NCI-H774 (cell line): ENCODE data around the gene KNSTRN.

Experiments used
- DNase-seq: peaks from one replicate; lab custom pipeline; 2025; lab: John Stamatoyannopoulos, UW

KNSTRN gene

DNA sequence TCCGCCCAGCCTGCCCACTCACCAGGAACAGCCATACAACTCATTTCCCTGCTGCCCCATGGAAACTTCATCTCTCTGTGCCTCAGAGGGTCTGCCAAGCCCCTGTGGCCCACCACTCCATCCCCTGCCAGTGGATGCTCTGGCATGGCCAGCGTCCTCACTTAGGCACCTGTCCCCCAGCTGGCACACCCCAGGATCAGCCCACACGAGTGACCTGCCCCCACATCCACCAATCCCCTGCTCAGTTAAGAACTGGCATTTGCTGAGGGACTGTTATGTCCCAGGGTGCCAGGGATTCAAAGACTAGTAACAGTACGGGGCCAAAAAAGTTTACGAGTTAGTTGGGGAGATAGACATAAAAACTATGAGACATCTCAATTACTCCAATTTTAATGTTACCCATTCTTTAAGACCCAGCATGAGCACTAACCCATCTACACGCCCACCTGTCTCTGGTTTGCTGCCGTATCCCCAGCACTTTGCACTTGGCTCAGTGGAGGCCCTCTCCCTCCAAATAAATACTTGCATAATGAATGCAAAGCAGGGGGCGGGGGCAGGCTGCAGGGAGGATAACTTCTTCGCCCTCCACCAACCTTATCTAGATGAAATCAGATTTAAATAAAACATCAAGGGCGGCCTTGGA is 46.7 kb downstream of the KNSTRN start:
- no peak for DNase-seq

DNA sequence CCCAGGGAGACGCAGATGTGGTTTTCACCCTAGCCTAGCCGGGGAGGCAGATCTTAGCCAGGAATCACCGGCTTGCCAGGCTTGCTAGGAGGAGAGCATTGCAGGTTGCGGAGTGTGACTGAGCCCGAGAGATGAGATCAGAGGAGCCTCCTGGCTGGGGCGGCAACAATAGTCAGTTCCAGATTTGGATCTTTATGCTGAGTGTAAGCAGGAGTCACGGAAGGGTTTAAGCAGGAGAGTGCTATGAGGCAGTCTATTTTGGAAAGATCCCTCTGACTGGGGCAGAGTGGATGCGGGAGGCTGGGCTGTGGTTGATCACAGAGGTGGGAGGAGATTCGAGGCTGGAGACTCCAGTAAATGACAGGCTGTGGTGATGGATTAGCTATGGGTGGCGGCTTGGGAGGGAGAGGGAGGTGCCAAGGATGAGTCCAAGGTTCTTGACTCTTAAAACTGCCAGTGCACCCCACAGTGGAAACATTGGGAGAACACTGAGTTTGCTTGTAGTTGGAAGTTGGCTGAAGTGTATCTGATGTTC is 47.8 kb downstream of the KNSTRN start:
- DNase-seq, result no peak

DNA sequence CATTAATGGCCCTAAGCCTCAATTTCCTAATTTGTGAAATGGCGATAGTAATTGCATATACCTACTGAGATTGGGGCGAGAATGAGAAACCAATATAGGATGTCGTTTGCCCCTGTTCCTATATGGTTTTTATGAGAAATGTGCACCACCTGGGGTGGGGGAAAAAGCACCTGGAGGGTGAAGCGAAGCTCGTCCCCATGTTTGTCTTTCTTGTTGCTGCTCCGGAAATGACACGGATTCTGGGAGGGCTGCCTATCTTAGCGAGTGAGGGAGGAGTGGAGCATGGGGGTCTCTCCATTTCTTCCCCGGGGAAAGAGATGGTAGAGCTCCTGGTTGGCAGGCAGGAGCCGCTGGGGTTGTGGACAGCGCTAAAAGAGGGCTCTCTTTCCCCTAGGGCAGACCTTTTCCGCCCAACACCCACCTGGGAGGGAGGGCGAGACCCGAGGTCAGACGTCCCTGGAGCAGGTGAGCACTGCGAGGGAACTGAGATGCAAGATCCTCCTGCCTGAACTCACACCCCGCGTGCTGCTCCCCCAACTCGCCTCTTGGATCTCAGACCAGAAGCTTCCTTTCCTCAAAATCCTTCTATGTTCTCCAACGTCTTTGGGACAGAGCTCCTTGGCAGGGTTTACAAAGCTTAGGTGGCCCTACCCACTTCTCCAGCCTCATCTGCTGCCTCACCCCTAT is 52.6 kb downstream of the KNSTRN start:
- DNase-seq, result no peak

DNA sequence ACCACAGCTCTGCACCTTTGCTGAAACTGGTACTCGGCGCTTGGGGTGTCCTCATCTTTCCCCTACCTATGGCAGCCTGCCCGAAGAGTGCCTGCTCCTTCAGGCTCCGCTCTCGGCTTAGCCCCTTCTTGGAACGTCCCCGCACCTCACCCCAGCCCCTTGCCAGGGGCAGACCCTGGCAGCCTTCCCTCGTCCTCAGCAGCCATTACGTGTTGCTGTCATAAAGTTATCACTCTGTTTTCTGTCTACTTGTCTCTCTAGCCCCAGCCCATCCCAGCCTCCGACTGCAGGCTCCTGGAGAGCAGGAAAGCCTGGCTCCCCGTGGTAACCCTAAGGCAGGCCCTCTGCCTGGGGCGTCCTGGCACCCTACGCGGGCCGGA is 53.2 kb downstream of the KNSTRN start:
- DNase-seq, result no peak

DNA sequence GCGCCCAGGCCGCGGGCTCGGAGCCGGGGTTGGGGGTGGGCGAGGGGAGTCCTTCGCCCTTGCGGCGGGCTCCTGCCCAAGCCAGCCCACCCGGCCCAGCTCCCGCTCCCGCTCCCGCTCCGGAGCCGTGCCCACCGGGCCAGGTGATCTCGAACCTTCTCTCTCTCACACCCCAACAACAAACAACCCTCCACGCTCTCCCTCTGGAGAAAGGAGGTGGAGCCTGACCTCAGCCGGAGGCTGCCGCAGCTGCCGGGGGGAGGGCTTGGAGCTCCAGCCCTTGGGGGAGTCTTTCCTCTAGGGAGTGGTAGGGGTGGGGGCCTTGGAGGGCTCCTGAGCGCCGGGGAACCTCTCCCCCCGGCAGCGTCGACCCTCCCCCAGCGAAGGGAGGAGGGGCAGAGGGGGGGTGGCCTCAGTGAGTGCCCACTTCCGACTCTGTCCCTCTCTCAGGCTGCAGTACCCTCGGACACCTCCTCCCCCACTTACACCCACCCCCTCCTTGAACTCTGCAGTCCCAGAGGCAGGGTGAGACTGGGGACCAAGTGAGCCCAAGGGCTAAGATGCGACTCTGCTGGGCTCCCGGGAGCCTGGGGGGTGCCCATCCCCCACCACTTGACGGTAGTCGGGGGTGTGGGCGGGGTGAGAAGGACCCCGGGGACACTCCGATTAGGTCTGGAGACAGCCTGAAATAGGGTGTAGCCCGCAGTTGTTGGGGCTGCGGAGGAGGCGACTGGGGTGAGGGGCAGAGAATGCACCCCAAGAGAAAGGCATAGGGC is 53.8 kb downstream of the KNSTRN start:
- DNase-seq, result no peak

DNA sequence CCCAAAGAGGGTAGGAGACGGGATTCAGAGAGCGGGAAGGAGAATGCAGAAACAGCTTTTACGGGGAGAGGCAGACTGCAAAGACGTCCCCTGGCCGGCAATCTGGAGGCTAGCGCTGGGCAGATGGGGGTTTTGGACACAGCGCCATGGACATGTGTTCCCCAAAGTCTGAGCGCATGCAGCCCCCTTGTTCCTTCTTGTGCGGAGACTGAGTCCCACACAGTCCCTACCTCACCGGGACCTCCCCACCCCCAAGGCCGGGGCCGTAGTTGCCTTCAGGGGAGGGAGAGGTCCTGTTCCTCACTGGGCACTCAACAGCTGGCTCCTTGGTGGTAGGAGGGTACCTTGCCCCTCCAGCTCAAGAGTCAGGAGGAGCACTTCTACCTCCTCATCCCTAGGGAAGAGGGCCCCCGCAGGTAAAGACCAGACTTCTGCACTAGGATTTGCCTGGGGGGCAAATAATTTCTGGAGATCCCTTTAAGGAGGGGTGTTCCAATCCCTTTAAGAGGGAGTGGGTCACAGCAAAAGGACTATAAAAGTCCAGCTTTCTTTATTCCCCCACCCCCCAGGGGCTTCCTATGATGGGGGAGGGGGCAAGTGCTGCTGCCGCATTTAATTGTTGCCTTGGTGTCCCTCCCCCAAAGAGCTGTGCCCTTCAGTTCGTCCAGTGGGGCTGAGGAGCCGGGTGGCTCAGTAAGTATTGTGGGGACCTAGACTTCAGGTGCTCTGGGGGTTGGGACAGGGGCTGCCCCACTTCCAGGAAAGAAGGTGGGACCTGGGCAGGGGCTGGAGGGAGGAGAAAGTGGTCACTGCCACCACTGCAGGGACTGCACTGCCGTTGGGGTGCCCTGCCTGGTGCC is 54.6 kb downstream of the KNSTRN start:
- no peak for DNase-seq

DNA sequence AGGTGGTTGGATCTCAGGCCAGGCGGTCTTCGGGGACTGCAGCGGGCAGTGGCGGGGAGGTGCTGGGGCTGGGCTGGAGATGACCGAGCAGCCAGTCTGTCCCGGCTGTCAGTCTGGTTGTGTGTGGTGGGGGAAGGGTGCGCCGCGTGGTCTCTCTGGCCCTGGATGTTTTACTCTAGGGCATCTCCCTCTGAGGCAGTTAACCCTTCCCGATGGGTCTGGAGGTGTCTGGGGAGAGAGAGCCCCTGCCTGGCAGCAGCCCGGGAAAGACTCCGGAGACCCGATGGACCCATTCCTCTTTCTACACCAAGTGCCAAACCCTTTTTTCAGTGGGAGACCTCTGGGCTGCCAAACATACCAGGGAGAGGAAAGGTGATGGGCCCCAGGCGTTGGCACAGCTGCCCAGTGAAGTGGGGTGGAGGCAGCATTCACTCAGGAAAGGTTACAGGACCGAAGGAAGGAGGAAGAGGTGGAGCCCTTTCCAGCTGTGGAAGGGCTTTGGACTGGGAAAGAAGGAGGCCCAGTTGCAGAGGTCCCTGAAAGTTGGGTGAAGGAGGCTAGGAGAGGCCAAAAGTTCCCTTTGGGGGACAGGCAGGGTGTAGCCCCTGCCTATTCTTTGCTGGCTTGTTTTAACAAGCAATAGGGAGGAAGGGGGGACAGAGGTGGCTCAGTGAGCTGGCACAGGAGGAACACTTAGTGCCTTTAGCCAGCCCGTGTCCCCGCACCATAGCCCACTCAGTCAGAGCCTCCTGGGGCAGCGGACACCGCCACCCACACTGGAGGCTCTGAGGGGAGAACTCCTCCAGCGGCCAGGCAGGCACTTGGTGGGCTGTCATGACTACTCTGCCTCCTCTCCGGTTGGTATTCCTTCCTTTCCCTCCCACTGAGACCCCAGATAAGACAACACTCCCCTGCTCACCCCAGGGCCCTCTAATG is 55.5 kb downstream of the KNSTRN start:
- no peak for DNase-seq

DNA sequence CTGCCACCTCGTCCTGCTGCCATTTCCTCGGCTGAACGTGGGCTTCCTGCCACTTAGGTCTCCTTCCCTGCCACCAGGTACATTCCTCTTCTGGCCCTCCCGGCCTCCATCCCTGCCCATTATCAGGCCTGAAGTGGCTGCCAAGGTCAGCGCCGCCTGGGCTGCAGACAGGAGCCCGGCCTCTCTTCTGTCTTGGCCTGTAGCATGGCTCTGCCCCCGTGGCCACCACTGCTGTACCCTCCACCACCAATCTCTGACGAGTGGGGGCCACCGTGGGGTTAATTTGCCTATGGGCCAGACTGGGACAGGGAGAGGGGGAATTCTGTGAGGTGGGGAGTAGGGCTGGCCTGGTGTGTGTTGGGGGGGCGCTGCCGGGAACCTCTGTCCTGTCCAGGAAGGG is 56.2 kb downstream of the KNSTRN start:
- DNase-seq, result no peak

DNA sequence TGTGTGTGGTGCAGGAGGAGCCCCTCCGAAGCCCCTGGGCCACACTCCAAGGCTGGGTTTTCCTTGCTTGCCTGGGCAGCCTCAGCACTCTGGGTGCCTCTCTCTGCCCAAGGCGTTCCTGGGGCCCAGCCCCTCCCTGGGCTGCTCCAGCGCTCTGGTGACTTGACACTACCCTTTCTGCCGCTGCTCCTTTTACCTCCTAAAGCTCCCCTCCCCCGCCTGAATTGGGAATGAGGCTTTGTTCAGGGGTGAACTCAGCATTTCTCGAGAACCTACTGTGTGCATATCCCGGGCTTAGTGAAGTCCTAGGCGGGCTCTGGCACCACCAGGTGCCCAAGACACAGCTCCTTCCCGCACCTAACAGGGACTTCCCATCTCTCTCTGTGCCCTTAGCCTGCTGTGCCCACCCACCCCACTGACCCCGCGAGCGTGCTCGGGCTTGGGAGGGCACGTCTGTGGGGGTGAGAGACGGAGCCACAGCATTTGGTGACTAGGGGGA is 57.0 kb downstream of the KNSTRN start:
- DNase-seq, result no peak

DNA sequence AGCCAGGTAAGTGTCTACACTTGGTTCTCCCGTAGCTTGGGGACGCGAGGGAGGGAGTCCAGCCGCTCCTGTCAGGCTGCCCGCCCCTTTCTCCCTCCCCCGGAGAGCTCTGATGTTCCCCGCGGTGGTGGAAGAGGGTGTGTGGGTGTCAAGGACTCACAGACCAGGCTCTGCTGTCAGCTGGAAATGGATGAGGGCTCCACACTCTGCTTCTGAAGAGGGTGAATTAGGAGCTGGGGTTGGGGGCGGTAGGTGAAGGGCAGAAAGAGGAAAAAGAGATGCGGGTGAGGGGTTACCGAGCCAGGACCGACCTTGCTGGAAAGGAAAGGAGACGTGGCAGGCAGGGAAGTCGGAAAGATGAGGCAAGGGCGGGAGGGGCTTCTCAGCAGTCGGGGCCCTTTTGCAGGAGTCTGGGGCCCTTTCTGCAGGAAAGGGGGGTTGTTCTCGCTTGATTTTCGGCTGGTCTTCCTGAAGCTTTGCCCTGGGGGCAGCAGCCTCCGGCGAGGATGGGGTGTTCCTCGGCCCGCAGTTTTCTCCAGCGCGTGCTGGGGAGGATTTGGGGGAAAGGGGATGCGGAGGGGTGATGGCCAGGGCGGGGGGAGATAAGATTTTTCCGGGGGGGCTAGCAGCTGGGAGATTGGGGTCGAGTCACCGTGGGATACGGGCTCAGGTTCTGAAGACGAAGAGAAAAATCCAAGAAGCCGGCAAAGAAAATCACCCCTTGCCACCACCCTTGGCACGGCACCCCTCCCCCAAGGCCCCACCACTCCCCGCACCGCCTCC is 57.6 kb downstream of the KNSTRN start:
- DNase-seq, result no peak

DNA sequence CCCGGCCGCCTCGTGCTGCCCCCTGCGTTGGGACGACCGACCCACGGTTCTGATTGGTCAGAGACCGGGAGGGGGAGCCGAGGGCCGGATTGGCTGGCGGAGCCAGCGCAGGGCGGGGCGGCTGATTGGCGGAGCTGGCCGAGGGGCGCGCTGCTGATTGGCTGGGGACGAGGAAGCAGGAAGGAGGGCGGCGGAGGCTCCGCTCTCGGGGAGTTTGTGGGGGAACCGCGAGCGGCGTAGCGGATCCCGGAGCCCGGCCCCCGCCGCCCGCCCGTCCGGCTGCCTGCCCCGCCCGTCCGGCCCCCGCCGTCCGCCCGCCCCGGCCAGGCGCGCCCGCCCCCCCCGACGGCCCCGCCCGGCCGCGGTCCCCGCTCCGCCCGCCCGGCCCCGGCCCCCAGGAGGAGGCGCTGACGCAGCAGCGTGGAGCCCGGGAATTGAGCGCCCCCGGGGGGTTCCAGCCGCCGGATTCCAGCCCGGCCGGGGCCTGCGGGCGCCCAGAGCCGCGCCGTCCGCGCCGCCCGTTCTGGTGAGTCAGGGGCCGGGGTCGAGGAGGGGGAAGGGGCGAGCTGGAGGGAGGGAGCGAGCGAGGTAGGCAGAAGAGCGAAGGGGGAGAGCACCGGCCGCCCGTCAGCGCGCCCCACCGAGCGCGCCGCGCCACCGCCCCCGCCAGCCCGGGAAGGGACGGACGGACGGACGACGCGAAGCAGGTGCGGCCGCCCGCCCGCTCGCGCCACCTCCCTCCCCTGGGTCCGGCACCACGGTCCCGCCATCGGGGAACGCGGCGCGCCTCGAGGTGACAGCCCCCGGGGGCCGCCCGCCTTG is 58.4 kb downstream of the KNSTRN start, which contains the start of gene BAHD1:
TSS of gene BAHD1 (plus strand) at position 211 of the 822 bp plus-strand sequence. CDS start 17,512 bp downstream, outside the sequence.
- DNase-seq, result peak; percentile 94

DNA sequence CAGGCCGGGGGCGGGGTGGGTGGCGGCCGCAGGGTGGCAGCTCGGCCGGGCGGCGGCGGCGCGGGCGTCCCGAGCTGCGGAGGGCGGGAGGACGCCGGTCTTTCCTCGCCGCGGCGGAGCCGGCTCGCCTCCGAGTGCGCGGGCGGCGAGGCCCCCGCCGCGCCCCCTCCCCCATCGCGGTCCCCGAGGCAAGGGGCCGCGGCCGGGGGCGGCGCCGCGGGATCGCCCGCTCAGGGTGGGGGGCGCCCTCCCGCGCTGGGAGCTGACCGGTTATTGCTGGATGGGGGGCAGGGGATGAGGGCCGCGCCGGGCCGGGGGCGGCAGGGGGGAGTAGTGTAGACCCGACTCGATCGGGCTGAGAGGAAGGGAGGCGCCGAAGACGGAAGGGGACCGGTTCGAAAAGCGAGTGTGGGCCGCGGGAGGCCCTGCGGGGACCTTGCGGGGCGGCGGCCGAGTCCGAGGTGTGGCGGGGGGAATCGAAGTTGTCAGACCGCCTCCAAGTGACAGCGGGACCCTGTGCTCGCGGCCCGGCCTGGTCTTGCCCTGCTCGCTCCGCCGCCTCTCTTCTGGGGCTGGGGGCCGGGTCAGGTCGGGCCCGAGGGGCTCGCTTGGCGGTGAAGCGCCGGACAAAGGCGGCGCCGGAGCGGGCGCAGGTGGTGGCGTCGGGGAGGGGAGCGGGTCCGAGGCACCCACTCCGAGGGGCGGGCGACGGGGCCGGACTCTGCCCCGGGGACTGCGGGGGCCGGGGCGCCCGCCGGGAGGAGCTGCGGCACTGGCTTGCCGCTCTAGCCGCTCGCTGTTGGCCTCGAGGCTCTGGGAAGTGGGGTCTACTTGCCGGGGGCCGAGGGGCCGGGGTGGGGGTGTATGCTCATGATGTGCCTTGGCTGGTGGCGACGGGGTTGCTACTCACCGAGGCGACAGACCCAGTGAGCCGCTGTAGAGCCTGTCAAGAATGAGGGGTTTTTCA is 59.3 kb downstream of the KNSTRN start:
- no peak for DNase-seq

DNA sequence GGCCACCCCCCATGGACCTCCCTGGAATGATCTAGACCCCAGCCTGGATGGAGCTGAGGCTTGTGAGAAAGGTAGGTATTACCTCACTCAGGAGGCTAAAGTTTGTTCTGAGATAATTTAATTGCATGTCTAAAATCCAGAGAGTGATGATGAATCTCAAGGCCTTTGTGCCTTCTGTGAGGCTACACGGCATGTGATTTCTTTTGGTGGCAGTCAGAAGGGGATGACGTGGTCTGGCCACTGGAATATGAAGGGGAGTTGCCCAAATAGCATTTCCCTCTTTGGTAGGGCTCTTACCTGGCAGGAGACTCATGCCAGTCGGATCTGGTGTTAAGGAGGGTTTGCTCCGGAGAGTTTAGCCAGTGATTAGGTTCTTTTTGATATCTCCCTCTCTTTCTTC is 60.7 kb downstream of the KNSTRN start:
- DNase-seq, result no peak

DNA sequence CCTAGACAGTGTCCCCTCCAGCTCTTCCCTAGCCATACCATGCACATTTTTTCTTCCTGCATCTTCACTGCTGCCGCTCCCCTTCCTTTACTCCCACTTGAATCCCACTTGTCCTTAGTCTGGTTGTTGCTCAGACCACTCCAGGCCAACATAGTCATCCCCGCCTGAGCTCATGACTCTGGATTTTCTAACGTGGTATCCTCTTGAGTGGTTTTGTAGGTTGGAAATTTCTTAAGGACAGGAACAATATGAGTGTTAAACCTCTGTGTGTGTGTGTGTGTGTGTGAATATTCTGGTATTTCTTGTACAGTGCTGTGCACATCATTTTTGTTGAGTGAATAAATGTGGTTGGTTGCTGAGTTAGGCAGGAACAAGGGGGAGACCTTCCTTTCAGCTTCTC is 61.3 kb downstream of the KNSTRN start:
- DNase-seq, result no peak
